Liver (tissue), 9 donors: Measurements from ENCODE around the gene BTBD19. TPM values are rescaled to one million over a fixed set of nuclear protein-coding genes. Genes with fewer than 3 reads are reported as not detected.

Experiments
- DNase-seq: peaks from one replicate; pipeline ENCODE4 v3.0.0-alpha.2; 2017; ENCODE audit warnings: low spot score
- H3K27ac ChIP-seq, 2 donors: one replicate each; pipeline ENCODE4 v1.7.0; 2013; ENCODE audit warnings: inconsistent platforms in 2 of 2, low read length in 2 of 2, control low read depth in 1 of 2, low read depth in 1 of 2, mild to moderate bottlenecking in 1 of 2
- H3K27me3 ChIP-seq, 4 donors: one replicate each; pipeline versions ENCODE4 v1.6.1 to v1.7.0; 2013; ENCODE audit warnings: low read length in 3 of 4, inconsistent platforms in 1 of 4, mild to moderate bottlenecking in 1 of 4, moderate library complexity in 1 of 4; ENCODE audit not compliant: control insufficient read depth in 4 of 4, insufficient read depth in 4 of 4
- H3K36me3 ChIP-seq, 4 donors: one replicate each; pipeline versions ENCODE4 v1.6.1 to v1.7.0; 2013; ENCODE audit warnings: low read length in 3 of 4, mild to moderate bottlenecking in 3 of 4, low read depth in 1 of 4, moderate library complexity in 1 of 4; ENCODE audit not compliant: control insufficient read depth in 4 of 4, insufficient read depth in 3 of 4
- H3K4me1 ChIP-seq, 4 donors: one replicate each; pipeline versions ENCODE4 v1.6.1 to v1.7.0; 2013; ENCODE audit warnings: low read length in 3 of 4, mild to moderate bottlenecking in 3 of 4, moderate library complexity in 1 of 4; ENCODE audit not compliant: control insufficient read depth in 4 of 4, insufficient read depth in 4 of 4
- H3K4me3 ChIP-seq, 3 donors: one replicate each; pipeline versions ENCODE4 v1.6.1 to v1.7.0; 2013; ENCODE audit warnings: low read length in 3 of 3, control low read depth in 1 of 3, low read depth in 1 of 3, mild to moderate bottlenecking in 1 of 3
- H3K9ac ChIP-seq, 2 donors: one replicate each; pipeline ENCODE4 v1.7.0; 2013; ENCODE audit warnings: low read length in 2 of 2, mild to moderate bottlenecking in 2 of 2, moderate library complexity in 2 of 2, control low read depth in 1 of 2, low read depth in 1 of 2
- H3K9me3 ChIP-seq, 4 donors: one replicate each; pipeline versions ENCODE4 v1.6.1 to v1.7.0; 2013; ENCODE audit warnings: low read length in 3 of 4; ENCODE audit not compliant: control insufficient read depth in 4 of 4
- EGR1 ChIP-seq, 2 donors: IDR thresholded peaks; 2 replicates each; pipeline ENCODE4 v1.6.1; 2016 to 2018; ENCODE audit warnings: antibody characterized with exemption in 2 of 2, low read depth in 2 of 2
- FOXA1 ChIP-seq: IDR thresholded peaks from 2 replicates; pipeline ENCODE4 v1.6.1; 2016; ENCODE audit warnings: antibody characterized with exemption
- FOXA2 ChIP-seq: IDR thresholded peaks from 2 replicates; pipeline ENCODE4 v1.6.1; 2016; ENCODE audit warnings: antibody characterized with exemption
- GABPA ChIP-seq, 2 donors: IDR thresholded peaks in 1 of 2; conservative IDR thresholded peaks in 1 of 2; 2 replicates each; pipeline ENCODE4 v1.6.1; 2016; ENCODE audit warnings: antibody characterized with exemption in 2 of 2, mild to moderate bottlenecking in 1 of 2, moderate library complexity in 1 of 2
- HNF4A ChIP-seq, 2 donors: conservative IDR thresholded peaks; 2 replicates each; pipeline ENCODE4 v1.6.1; 2016; ENCODE audit warnings: antibody characterized with exemption in 2 of 2, mild to moderate bottlenecking in 2 of 2
- HNF4G ChIP-seq: IDR thresholded peaks from 2 replicates; pipeline ENCODE4 v1.6.1; 2016; ENCODE audit warnings: antibody characterized with exemption
- JUND ChIP-seq, 2 donors: IDR thresholded peaks; 2 replicates each; pipeline ENCODE4 v1.6.1; 2016; ENCODE audit warnings: antibody characterized with exemption in 2 of 2
- MAX ChIP-seq: IDR thresholded peaks from 2 replicates; pipeline ENCODE4 v1.6.1; 2016; ENCODE audit warnings: antibody characterized with exemption
- NR2F2 ChIP-seq: IDR thresholded peaks from 2 replicates; pipeline ENCODE4 v1.6.1; 2016; ENCODE audit warnings: antibody characterized with exemption
- RAD21 ChIP-seq, 2 donors: IDR thresholded peaks; 2 replicates each; pipeline ENCODE4 v1.6.1; 2016; ENCODE audit warnings: antibody characterized with exemption in 2 of 2, mild to moderate bottlenecking in 2 of 2
- REST ChIP-seq: IDR thresholded peaks from 2 replicates; pipeline ENCODE4 v1.6.1; 2016; ENCODE audit warnings: antibody characterized with exemption, mild to moderate bottlenecking
- RXRA ChIP-seq, 2 donors: IDR thresholded peaks; 2 replicates each; pipeline ENCODE4 v1.6.1; 2017 to 2018; ENCODE audit warnings: antibody characterized with exemption in 2 of 2, mild to moderate bottlenecking in 1 of 2
- SP1 ChIP-seq: IDR thresholded peaks from 2 replicates; pipeline ENCODE4 v1.6.1; 2018; ENCODE audit warnings: antibody characterized with exemption, mild to moderate bottlenecking
- TAF1 ChIP-seq: conservative IDR thresholded peaks from 2 replicates; pipeline ENCODE4 v1.6.1; 2016; ENCODE audit warnings: antibody characterized with exemption, mild to moderate bottlenecking
- YY1 ChIP-seq: IDR thresholded peaks from 2 replicates; pipeline ENCODE4 v1.6.1; 2016; ENCODE audit warnings: antibody characterized with exemption, mild to moderate bottlenecking
- ZBTB33 ChIP-seq: IDR thresholded peaks from 2 replicates; pipeline ENCODE4 v1.6.1; 2016; ENCODE audit warnings: antibody characterized with exemption
- WGBS: extraction: QIAGEN DNeasy Blood & Tissue Kit; methylation state at CpG from one replicate; pipeline ENCODE4 v1.1.7; 2013; 5-methylcytosine and 5-hydroxymethylcytosine counted together
- polyA plus RNA-seq, 2 donors: library from polyadenylated mRNA; stranded (reverse) in 1 of 2; unstranded in 1 of 2; fragments of 200-250 nt in 1 of 2; fragments of >200 nt in 1 of 2; fragmentation: Nextera tagmentation in 1 of 2; extraction: Ambion mirVana in 1 of 2; gene quantifications; one replicate each; pipeline versions ENCODE4 v1.2.1 to v1.2.3, GENCODE V29; 2013 to 2015
- total RNA-seq, 2 donors: library from RNA; depleted of rRNA; stranded (reverse); fragments of >200 nt; gene quantifications; one replicate each; pipeline ENCODE4 v1.2.3, GENCODE V29; 2014
- donor health status: healthy.
- donor health status: healthy.
- donor health status: healthy.
- donor health status: healthy.
- donor health status: healthy.

BTBD19 gene
- total and polyA plus RNA-seq, 4 donors, result 1.3 to 3.1 (median 2.6) TPM

GRCh38 chr1:44826375-44827196 is 18.3 kb downstream of the BTBD19 start:
- WGBS, result 62% methylated on average over 24 of the region's 24 CpGs
- no peaks in the 10 kb centered on the region for H3K27me3 ChIP-seq
- no peak overlapping the region for H3K4me3 ChIP-seq
- H3K4me1 ChIP-seq, result peaks cover 0 to 3% (median 1%) of the 10 kb centered on the region in 4 donors
- H3K27ac ChIP-seq, result peak overlapping the region in 1 of 2 donors; percentile 21
- no peaks in the 10 kb centered on the region for H3K9me3 ChIP-seq
- TF ChIP-seq GABPA (IDR thresholded peaks at IDR 0.05 in 1 of 2, conservative IDR thresholded peaks at IDR 0.05 in 1 of 2), result no peak
- no peak for TF ChIP-seq YY1
- TF ChIP-seq ZBTB33, result no peak
- no peak for TF ChIP-seq FOXA2
- no peak for TF ChIP-seq EGR1 (IDR thresholded peaks at IDR 0.05; ENCODE audit: low read depth in 2 of 2)
- no peak for TF ChIP-seq REST
- TF ChIP-seq SP1, result no peak
- no peak for TF ChIP-seq JUND (IDR thresholded peaks at IDR 0.05)
- no peak for TF ChIP-seq TAF1
- no peak for TF ChIP-seq MAX
- no peak for TF ChIP-seq RXRA (IDR thresholded peaks at IDR 0.05)
- no peak for TF ChIP-seq HNF4A (conservative IDR thresholded peaks at IDR 0.05)
- TF ChIP-seq FOXA1, result no peak
- TF ChIP-seq RAD21 (IDR thresholded peaks at IDR 0.05), result no peak
- TF ChIP-seq NR2F2, result no peak
- TF ChIP-seq HNF4G, result no peak
- no peaks in the 10 kb centered on the region for H3K36me3 ChIP-seq
- no peak for DNase-seq
- no peak overlapping the region for H3K9ac ChIP-seq

- DNase-seq, result no peak
- Histone ChIP-seq H3K4me1 (peaks cover 0 to 3% (median 1%) of the 10 kb centered on the region in 4 donors), H3K27ac (no peak overlapping the region), H3K9ac (no peak overlapping the region), H3K27me3 (no peaks in the 10 kb centered on the region), H3K9me3 (no peaks in the 10 kb centered on the region), H3K36me3 (no peaks in the 10 kb centered on the region), H3K4me3 (no peak overlapping the region)
- 92% methylated on average over 28 of the region's 28 CpGs for WGBS
- TF ChIP-seq JUND (IDR thresholded peaks at IDR 0.05), result no peak
- TF ChIP-seq HNF4G, result no peak
- TF ChIP-seq EGR1 (IDR thresholded peaks at IDR 0.05; ENCODE audit: low read depth in 2 of 2), result no peak
- TF ChIP-seq RAD21 (IDR thresholded peaks at IDR 0.05), result no peak
- TF ChIP-seq YY1, result no peak
- TF ChIP-seq NR2F2, result no peak
Measured at GRCh38 chr1:44827197-44828002, 19.1 kb downstream of the BTBD19 start.
